Vagina (tissue), 2 donors: ENCODE measurements around the gene ZNF547. TPM values are rescaled to one million over a fixed set of nuclear protein-coding genes. Genes with fewer than 3 reads are reported as not detected.

Experiments used
- DNase-seq, 2 donors: peaks; one replicate each; pipeline ENCODE4 v3.0.0-alpha.2; 2017; ENCODE audit errors: extremely low spot score in 2 of 2
- H3K27ac ChIP-seq: fragments of 200-600 bp; sonication (generic); one replicate; pipeline ENCODE4 v1.5.1; 2019
- H3K27me3 ChIP-seq: fragments of 200-600 bp; sonication (generic); one replicate; pipeline ENCODE4 v1.5.1; 2019
- H3K36me3 ChIP-seq, 2 donors: fragments of 200-600 bp; sonication (generic); one replicate each; pipeline ENCODE4 v1.5.1; 2017 to 2019
- H3K4me1 ChIP-seq: fragments of 200-600 bp; sonication (generic); one replicate; pipeline ENCODE4 v1.5.1; 2019
- H3K4me3 ChIP-seq, 2 donors: fragments of 200-600 bp; sonication (generic); 1 replicate in 1 of 2; 2 replicates in 1 of 2; pipeline ENCODE4 v1.5.1; 2016 to 2019
- H3K9me3 ChIP-seq: fragments of 200-600 bp; sonication (generic); one replicate; pipeline ENCODE4 v1.5.1; 2019
- CTCF ChIP-seq, 3 experiments: fragments of 450-650 bp in 2 of 3; fragments of 200-600 bp in 1 of 3; sonication (generic) in 1 of 3; IDR thresholded peaks; one replicate each; pipeline ENCODE4 v1.5.1; 2017 to 2019; ENCODE audit warnings: antibody characterized with exemption in 3 of 3, mild to moderate bottlenecking in 2 of 3, moderate library complexity in 2 of 3
- POLR2A ChIP-seq, 2 donors: fragments of 450-650 bp; IDR thresholded peaks; one replicate each; pipeline ENCODE4 v1.6.1; 2017; ENCODE audit warnings: antibody characterized with exemption in 2 of 2, mild to moderate bottlenecking in 2 of 2, moderate library complexity in 2 of 2
- POLR2AphosphoS5 ChIP-seq, 2 donors: sonication (generic); formaldehyde crosslinking; IDR thresholded peaks; one replicate each; pipeline ENCODE4 v1.9.0; 2017; ENCODE audit warnings: antibody characterized with exemption in 2 of 2, mild to moderate bottlenecking in 2 of 2, low read depth in 1 of 2; ENCODE audit not compliant: insufficient read depth in 1 of 2
- intact Hi-C: fragments of 100-400 bp; cut with DNase I; formaldehyde crosslinking; loops from one replicate; pipeline ENCODE4 v1.15.1; 2023
- total RNA-seq: library from RNA; depleted of rRNA; stranded (reverse); fragments of >200 nt; gene quantifications from one replicate; pipeline ENCODE4 v1.2.3, GENCODE V29; 2016

Gene ZNF547
- total RNA-seq, 1 donor from 2014 or later: 3.2 TPM

GRCh38 chr19:57380923-57381322 is 17.6 kb downstream of the ZNF547 start:
- H3K9me3 ChIP-seq: peaks cover 17% of the 10 kb centered on the region
- H3K27me3 ChIP-seq: no peaks in the 10 kb centered on the region
- H3K4me3 ChIP-seq: no peak overlapping the region
- H3K4me1 ChIP-seq: no peaks in the 10 kb centered on the region
- H3K27ac ChIP-seq: no peak overlapping the region
- peaks cover 0 to 19% of the 10 kb centered on the region in 2 donors for H3K36me3 ChIP-seq
- no peak for DNase-seq
- TF ChIP-seq POLR2AphosphoS5 (IDR thresholded peaks at IDR 0.05; ENCODE audit: insufficient read depth in 1 of 2, low read depth in 1 of 2) (no peak), POLR2A (IDR thresholded peaks at IDR 0.05) (no peak), CTCF (IDR thresholded peaks at IDR 0.05) (no peak)
- intact Hi-C loops: no loop called here

- H3K36me3 ChIP-seq: peaks cover 0 to 5% of the 10 kb centered on the region in 2 donors
- no peak for DNase-seq
- no peak overlapping the region for H3K27ac ChIP-seq
- no peaks in the 10 kb centered on the region for H3K27me3 ChIP-seq
- intact Hi-C loops: no loop called here
- TF ChIP-seq POLR2A (IDR thresholded peaks at IDR 0.05) (no peak), POLR2AphosphoS5 (IDR thresholded peaks at IDR 0.05; ENCODE audit: insufficient read depth in 1 of 2, low read depth in 1 of 2) (no peak), CTCF (IDR thresholded peaks at IDR 0.05) (no peak)
- no peaks in the 10 kb centered on the region for H3K4me1 ChIP-seq
- peaks cover 3% of the 10 kb centered on the region for H3K9me3 ChIP-seq
- H3K4me3 ChIP-seq: no peak overlapping the region
Observed at GRCh38 chr19:57382806-57383488, 19.6 kb downstream of the ZNF547 start.

- H3K36me3 ChIP-seq: peaks cover 0 to 18% of the 10 kb centered on the region in 2 donors
- DNase-seq: no peak
- H3K9me3 ChIP-seq: peaks cover 17% of the 10 kb centered on the region
- H3K27ac ChIP-seq: peak overlapping the region; percentile 83
- TF ChIP-seq POLR2A (IDR thresholded peaks at IDR 0.05) (no peak), CTCF (IDR thresholded peaks at IDR 0.05) (no peak), POLR2AphosphoS5 (IDR thresholded peaks at IDR 0.05; ENCODE audit: insufficient read depth in 1 of 2, low read depth in 1 of 2) (no peak)
- H3K4me1 ChIP-seq: peaks cover 21% of the 10 kb centered on the region
- peak overlapping the region; percentile 85 to 94 for H3K4me3 ChIP-seq
- intact Hi-C loops: no loop called here
- no peaks in the 10 kb centered on the region for H3K27me3 ChIP-seq
Observed at GRCh38 chr19:57389194-57389729, 25.9 kb downstream of the ZNF547 start.

- H3K27me3 ChIP-seq: no peaks in the 10 kb centered on the region
- H3K36me3 ChIP-seq: peaks cover 0 to 25% of the 10 kb centered on the region in 2 donors
- peak within 1 kb of the TSS; percentile 85 to 94 for H3K4me3 ChIP-seq
- H3K9me3 ChIP-seq: peaks cover 17% of the 10 kb centered on the region
- TF ChIP-seq POLR2AphosphoS5 (IDR thresholded peaks at IDR 0.05; ENCODE audit: insufficient read depth in 1 of 2, low read depth in 1 of 2) (peak; percentile 87 to 99), POLR2A (IDR thresholded peaks at IDR 0.05) (no peak), CTCF (IDR thresholded peaks at IDR 0.05) (peak in 1 of 3 experiments; percentile 26)
- peak within 1 kb of the TSS; percentile 83 for H3K27ac ChIP-seq
- peaks cover 21% of the 10 kb centered on the region for H3K4me1 ChIP-seq
- peak in 1 of 2 donors; percentile 98 for DNase-seq
- intact Hi-C loops: no loop called here
Observed at GRCh38 chr19:57389730-57390598, 26.6 kb downstream of the ZNF547 start, which contains the start of gene ZNF548. TSS of gene ZNF548 (plus strand) at chr19:57389854. CDS start at chr19:57390100, 246 bp downstream.
